ENCODE results near the gene HIVEP2. TPM values are rescaled to one million over a fixed set of nuclear protein-coding genes. Genes with fewer than 3 reads are reported as not detected.
A peak's percentile ranks its signal among the peaks of the same experiment; 100 is the strongest.
"Not testable (repeated sequence)": the region's sequence is repeated elsewhere in the genome, so short reads cannot be mapped to it uniquely, and the experiment has no call there.

HIVEP2 gene, protein sequence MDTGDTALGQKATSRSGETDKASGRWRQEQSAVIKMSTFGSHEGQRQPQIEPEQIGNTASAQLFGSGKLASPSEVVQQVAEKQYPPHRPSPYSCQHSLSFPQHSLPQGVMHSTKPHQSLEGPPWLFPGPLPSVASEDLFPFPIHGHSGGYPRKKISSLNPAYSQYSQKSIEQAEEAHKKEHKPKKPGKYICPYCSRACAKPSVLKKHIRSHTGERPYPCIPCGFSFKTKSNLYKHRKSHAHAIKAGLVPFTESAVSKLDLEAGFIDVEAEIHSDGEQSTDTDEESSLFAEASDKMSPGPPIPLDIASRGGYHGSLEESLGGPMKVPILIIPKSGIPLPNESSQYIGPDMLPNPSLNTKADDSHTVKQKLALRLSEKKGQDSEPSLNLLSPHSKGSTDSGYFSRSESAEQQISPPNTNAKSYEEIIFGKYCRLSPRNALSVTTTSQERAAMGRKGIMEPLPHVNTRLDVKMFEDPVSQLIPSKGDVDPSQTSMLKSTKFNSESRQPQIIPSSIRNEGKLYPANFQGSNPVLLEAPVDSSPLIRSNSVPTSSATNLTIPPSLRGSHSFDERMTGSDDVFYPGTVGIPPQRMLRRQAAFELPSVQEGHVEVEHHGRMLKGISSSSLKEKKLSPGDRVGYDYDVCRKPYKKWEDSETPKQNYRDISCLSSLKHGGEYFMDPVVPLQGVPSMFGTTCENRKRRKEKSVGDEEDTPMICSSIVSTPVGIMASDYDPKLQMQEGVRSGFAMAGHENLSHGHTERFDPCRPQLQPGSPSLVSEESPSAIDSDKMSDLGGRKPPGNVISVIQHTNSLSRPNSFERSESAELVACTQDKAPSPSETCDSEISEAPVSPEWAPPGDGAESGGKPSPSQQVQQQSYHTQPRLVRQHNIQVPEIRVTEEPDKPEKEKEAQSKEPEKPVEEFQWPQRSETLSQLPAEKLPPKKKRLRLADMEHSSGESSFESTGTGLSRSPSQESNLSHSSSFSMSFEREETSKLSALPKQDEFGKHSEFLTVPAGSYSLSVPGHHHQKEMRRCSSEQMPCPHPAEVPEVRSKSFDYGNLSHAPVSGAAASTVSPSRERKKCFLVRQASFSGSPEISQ (N-terminal part only)
- 7.2 and 8.2 TPM in 2 replicates for total RNA-seq (2014; rRNA removed; shearing (Covaris generic))

DNA sequence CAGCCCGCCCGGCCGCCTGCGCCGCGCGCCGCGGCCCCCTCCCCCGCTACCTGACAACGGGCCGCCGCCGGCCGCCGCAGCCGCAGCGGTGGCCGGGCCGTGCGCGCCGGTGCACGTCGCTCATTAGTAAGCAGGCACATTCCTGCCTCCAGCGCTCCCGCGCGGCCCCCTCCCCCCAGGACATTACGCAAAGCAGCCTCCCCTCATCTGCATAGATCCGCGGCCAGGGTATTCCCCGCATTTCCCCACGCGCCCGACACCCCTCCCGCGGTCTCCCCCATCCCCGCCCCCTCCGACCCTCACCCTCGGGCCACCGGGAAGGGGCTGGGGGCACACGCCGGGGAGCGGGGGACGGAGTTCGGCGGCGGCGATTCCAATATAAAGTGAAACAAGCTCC is at the start of gene HIVEP2:
TSS of gene HIVEP2 (minus strand) at position 128 of the 397 bp plus-strand sequence. CDS start 170,438 bp downstream, outside the sequence.
- peak; percentile 90 for DNase-seq (ENCODE audit: low read depth)

- DNase-seq (ENCODE audit: low read depth) = no peak
Measured at GRCh38 chr6:142993977-142994376, 49.0 kb upstream of the HIVEP2 start.

DNA sequence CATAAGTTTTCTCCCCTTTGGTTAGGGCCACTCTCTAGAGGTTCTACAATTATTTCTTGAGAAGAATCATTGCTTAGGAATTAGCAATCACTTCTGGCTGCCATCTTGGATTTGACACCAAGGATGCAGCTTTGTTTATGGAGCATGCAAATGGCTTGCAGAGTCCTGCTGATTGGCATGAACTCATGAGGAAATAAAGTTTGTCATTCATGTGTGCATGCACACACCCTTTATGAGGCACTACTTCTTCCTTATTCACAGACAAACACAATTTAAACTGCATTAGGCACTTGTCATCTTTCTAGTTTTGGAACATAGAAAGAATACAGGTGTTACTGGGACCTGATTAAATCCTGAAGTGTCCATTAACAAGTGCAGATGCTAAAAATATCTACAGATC is 42.5 kb upstream of the HIVEP2 start:
- DNase-seq (ENCODE audit: low read depth) = no peak

DNA sequence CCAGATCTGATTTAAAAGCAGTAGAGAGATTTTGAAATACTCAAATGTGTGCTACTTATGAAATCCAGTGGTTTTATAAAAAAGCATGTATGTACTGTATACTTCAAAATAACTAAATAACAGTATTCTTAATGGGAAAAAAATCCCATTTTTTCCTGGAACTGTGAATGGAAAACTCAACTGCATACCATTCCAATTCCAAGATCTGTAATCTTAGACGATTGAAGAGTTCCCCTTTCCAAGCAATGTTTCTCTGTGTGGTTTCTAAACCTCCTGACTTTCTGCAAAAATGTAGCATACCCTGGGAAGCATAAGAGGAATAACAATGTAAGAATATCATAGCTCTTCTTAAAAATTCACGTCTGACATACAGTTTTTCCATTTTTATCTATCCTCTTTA is 40.3 kb upstream of the HIVEP2 start:
- no peak for DNase-seq (ENCODE audit: low read depth)

- DNase-seq (ENCODE audit: low read depth) = no peak
Measured at GRCh38 chr6:142984386-142984785, 39.4 kb upstream of the HIVEP2 start.

- DNase-seq (ENCODE audit: low read depth) = no peak
Measured at GRCh38 chr6:142975365-142975764, 30.4 kb upstream of the HIVEP2 start.

DNA sequence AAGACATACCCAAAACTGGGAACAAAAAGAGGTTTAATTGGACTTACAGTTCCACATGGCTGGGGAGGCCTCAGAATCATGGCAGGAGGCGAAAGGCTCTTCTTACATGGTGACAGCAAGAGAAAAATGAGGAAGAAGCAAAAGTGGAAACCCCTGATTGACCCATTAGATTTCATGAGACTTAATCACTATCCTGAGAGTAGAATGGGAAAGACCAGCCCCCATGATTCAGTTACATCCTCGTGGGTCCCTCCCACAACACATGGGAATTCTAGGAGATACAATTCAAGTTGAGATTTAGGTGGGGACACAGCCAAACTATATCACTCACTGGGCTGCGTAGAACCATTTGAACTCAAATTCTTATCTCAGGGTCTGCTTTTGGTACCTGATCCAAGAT is 26.0 kb upstream of the HIVEP2 start:
- not testable (repeated sequence) for DNase-seq (ENCODE audit: low read depth)

DNA sequence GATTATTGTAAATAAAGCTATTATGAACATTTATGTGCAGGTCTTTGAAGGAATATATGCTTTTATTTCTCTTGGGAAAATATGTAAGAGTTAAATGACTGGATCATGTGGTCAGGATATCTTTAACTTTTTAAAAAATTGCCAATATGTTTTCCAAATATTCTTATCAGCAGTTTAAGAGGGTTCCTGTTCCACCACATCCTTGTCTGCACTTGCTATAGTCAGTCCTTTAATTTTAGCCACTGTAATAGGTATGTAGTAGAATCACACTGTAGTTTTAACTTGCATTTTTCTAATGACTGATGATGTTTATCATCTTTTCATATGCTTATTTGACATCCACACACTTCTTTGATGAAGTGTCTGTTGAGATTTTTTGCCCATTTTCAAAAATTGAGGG is 23.6 kb upstream of the HIVEP2 start:
- no peak for DNase-seq (ENCODE audit: low read depth)

GRCh38 chr6:142966294-142966693 is 21.3 kb upstream of the HIVEP2 start:
- DNase-seq (ENCODE audit: low read depth) = no peak

GRCh38 chr6:142965164-142965563 is 20.2 kb upstream of the HIVEP2 start:
- no peak for DNase-seq (ENCODE audit: low read depth)

- no peak for DNase-seq (ENCODE audit: low read depth)
Measured at GRCh38 chr6:142960098-142960497, 15.1 kb upstream of the HIVEP2 start.

DNA sequence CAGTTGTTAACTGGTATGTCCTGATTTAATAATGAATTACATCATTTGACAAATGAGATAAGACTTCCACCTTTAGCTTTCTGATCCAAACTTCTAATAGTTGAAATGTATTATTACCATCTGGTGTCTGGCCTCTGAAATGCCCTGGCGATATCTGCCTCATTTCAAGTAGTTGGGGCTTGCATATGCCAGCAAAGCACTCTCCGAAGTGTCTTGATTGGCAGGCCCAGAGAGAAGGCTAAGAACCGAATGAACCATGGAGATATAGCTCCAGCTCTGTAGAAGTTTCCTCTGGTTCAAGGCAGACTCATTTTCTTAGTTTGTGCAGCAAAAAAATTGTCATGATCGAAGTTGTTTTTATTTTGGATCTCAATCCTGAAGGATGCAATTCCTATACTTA is 13.4 kb upstream of the HIVEP2 start:
- DNase-seq (ENCODE audit: low read depth) = no peak

GRCh38 chr6:142956726-142957125 is 11.8 kb upstream of the HIVEP2 start:
- DNase-seq (ENCODE audit: low read depth) = no peak

GRCh38 chr6:142954844-142955243 is 9.9 kb upstream of the HIVEP2 start:
- DNase-seq (ENCODE audit: low read depth) = no peak

- no peak for DNase-seq (ENCODE audit: low read depth)
Measured at GRCh38 chr6:142953373-142954273, 8.6 kb upstream of the HIVEP2 start.

DNA sequence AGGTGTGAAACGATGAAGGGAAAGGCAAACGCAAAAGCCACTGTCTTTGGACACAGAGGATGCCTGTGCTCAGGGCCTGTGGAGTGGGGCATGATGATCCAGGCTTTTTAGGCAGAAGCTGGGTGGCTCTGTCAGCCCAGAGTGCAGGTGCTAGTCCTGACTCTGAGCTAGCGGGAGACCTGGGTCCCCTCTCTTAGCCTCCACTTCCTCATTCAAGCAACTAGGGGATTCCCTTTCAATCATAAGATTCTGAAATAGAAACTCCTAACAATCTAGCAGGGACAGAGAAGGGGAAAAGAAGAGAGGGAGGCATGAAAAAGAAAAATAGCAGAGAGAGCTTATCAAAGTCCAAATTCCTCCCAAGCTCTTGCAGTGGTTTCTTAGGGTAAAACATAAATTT is 7.6 kb upstream of the HIVEP2 start:
- no peak for DNase-seq (ENCODE audit: low read depth)

DNA sequence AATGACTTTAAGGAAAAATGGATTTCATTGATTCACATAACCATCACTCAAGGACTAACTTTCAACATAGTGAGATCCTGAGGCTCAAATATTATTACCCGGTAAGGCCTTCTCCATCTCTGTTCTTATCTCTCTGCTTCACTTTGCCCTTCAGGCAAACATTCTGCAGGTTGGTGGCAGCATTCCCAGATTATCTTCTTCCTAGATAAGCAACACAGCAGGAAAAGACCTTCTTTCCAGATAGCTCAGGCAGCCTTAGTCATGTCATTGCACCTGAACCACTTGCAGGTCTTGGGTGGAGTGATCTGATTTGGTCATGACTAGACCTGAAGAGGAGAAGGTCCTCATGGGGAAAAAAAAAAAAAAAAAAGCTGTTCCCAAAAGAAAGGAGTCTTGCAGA is 5.3 kb upstream of the HIVEP2 start:
- DNase-seq (ENCODE audit: low read depth) = no peak

- DNase-seq (ENCODE audit: low read depth) = no peak
Measured at GRCh38 chr6:142947714-142948480, 2.9 kb upstream of the HIVEP2 start.

GRCh38 chr6:142946924-142947713 is 2.1 kb upstream of the HIVEP2 start:
- DNase-seq (ENCODE audit: low read depth) = peak; percentile 79

Measured in Daoy (cell line).